GM12878 (cell line): ENCODE data around the gene REEP2. TPM values are rescaled to one million over a fixed set of nuclear protein-coding genes. Genes with fewer than 3 reads are reported as not detected.

ENCODE experiments used
- ATAC-seq: fragments of 200-7000 bp; cut with Tn5 transposase; 3 replicates; pipeline ENCODE4 v1.9.1; 2020; ENCODE audit warnings: mild to moderate bottlenecking, moderate library complexity
- BruUV-seq: library from RNA; stranded (reverse); fragments of 400-500 nt; replicated peaks from 2 replicates; lab custom pipeline; 2021; lab: Mats Ljungman, UMichigan
- CTCF ChIA-PET: fragments of 300-600 bp; sonication (Branson Sonifier 250); formaldehyde crosslinking; extraction: SDS; loops from one replicate; lab custom pipeline; 2021; ENCODE audit warnings: inconsistent platforms; lab: Yijun Ruan, JAX
- POLR2A ChIA-PET: fragments of 350-600 bp; formaldehyde crosslinking; extraction: SDS; loops from one replicate; lab custom pipeline; 2021; ENCODE audit warnings: inconsistent platforms; lab: Charles Lee
- RAD21 ChIA-PET: fragments of 300-600 bp; sonication (Branson Sonifier 250); formaldehyde crosslinking; loops from one replicate; lab custom pipeline; 2023; ENCODE audit warnings: antibody characterized with exemption; ENCODE audit not compliant: unreplicated experiment; lab: Charles Lee
- SMC1A ChIA-PET: fragments of 300-600 bp; sonication (Branson Sonifier 250); formaldehyde crosslinking; loops from one replicate; lab custom pipeline; 2023; ENCODE audit not compliant: unreplicated experiment, uncharacterized antibody; lab: Charles Lee
- DNase-seq: peaks from one replicate; pipeline ENCODE4 v3.0.0-alpha.2; 2011; ENCODE audit warnings: low read depth, low spot score
- FAIRE-seq: peaks from 3 replicates; lab custom pipeline; 2011; peaks lifted over from hg19 to GRCh38; lab: Jason Lieb, UNC
- H2AFZ ChIP-seq: 2 replicates; pipeline ENCODE4 v1.6.0; 2011; ENCODE audit warnings: low read depth, low read length, control low read depth; ENCODE audit not compliant: control insufficient read depth
- H3K27ac ChIP-seq: 2 replicates; pipeline ENCODE4 v1.5.1; 2011; ENCODE audit warnings: control low read depth; ENCODE audit not compliant: control insufficient read depth, insufficient read depth
- H3K27me3 ChIP-seq, 2 experiments: replicated peaks in 1 of 2; 2 replicates each; pipeline versions ENCODE4 v1.6.0 to v1.6.1; 2011; ENCODE audit warnings: low read length in 1 of 2; ENCODE audit not compliant: control insufficient read depth in 2 of 2, insufficient read depth in 2 of 2
- H3K36me3 ChIP-seq, 2 experiments: 2 replicates each; pipeline ENCODE4 v1.5.1; 2011; ENCODE audit warnings: low read length in 1 of 2; ENCODE audit not compliant: control insufficient read depth in 2 of 2, insufficient read depth in 2 of 2
- H3K4me1 ChIP-seq: 2 replicates; pipeline ENCODE4 v1.6.1; 2011; ENCODE audit warnings: mild to moderate bottlenecking, low read length, moderate library complexity, mixed read lengths; ENCODE audit not compliant: control insufficient read depth, insufficient read depth
- H3K4me2 ChIP-seq: 2 replicates; pipeline ENCODE4 v1.6.0; 2011; ENCODE audit warnings: control low read depth; ENCODE audit not compliant: control insufficient read depth, insufficient read depth
- H3K4me3 ChIP-seq: fragments of 200-600 bp; sonication (generic); 2 replicates; pipeline ENCODE4 v1.5.1; 2016
- H3K79me2 ChIP-seq: 2 replicates; pipeline ENCODE4 v1.6.0; 2011; ENCODE audit warnings: low read length; ENCODE audit not compliant: control insufficient read depth, insufficient read depth
- H3K9ac ChIP-seq: 2 replicates; pipeline ENCODE4 v1.8.0; 2011; ENCODE audit warnings: low read length, control low read depth, mixed read lengths; ENCODE audit not compliant: control insufficient read depth, insufficient read depth
- H3K9me3 ChIP-seq: replicated peaks from 3 replicates; pipeline ENCODE4 v1.5.1; 2011; ENCODE audit warnings: mild to moderate bottlenecking, low read length; ENCODE audit not compliant: control insufficient read depth, insufficient read depth
- H4K20me1 ChIP-seq: 2 replicates; pipeline ENCODE4 v1.6.0; 2011; ENCODE audit not compliant: control insufficient read depth, insufficient read depth
- CHD4 ChIP-seq: fragments of 200-600 bp; sonication (generic); IDR thresholded peaks from 2 replicates; pipeline ENCODE4 v1.6.1; 2016; ENCODE audit warnings: mild to moderate bottlenecking
- DPF2 ChIP-seq: fragments of 450-650 bp; IDR thresholded peaks from 2 replicates; pipeline ENCODE4 v1.6.1; 2017; ENCODE audit warnings: mild to moderate bottlenecking
- ETV6 ChIP-seq, 2 experiments: fragments of 450-650 bp in 1 of 2; IDR thresholded peaks in 1 of 2; conservative IDR thresholded peaks in 1 of 2; 2 replicates each; pipeline ENCODE4 v1.6.1; 2014; ENCODE audit warnings: antibody characterized with exemption in 1 of 2, borderline replicate concordance in 1 of 2, low read depth in 1 of 2, mild to moderate bottlenecking in 1 of 2, moderate library complexity in 1 of 2
- FOS ChIP-seq: IDR thresholded peaks from 3 replicates; pipeline ENCODE4 v1.6.1; 2011; ENCODE audit warnings: borderline replicate concordance; ENCODE audit not compliant: insufficient read length; ENCODE audit errors: extremely low read depth
- HCFC1 ChIP-seq: fragments of 150-350 bp; IDR thresholded peaks from 2 replicates; pipeline ENCODE4 v1.6.1; 2014; ENCODE audit warnings: low read length
- IKZF1 ChIP-seq: fragments of 450-650 bp; conservative IDR thresholded peaks from 2 replicates; pipeline ENCODE4 v1.6.1; 2017; ENCODE audit warnings: antibody characterized with exemption, mild to moderate bottlenecking
- SIN3A ChIP-seq: IDR thresholded peaks from 2 replicates; pipeline ENCODE4 v1.6.1; 2012; ENCODE audit warnings: low read depth, low read length, improper control_type of control experiment
- SMAD1 ChIP-seq: fragments of 450-650 bp; IDR thresholded peaks from 2 replicates; pipeline ENCODE4 v1.6.1; 2018; ENCODE audit warnings: mild to moderate bottlenecking, low read depth; ENCODE audit not compliant: partially characterized antibody
- WGBS: methylation state at CpG from one replicate; pipeline ENCODE4 v1.1.6; 2016; ENCODE audit warnings: low lambda C conversion rate; ENCODE audit not compliant: insufficient replicate concordance, insufficient coverage; ENCODE audit errors: missing lambda C conversion rate; 5-methylcytosine and 5-hydroxymethylcytosine counted together
- in situ Hi-C: fragments of 300-500 bp; cut with MboI; formaldehyde crosslinking; loops from 9 replicates; pipeline ENCODE4 v1.14.3; 2018; ENCODE audit warnings: mixed read lengths
- intact Hi-C: fragments of 100-400 bp; cut with micrococcal nuclease; formaldehyde crosslinking; loops from one replicate; pipeline ENCODE4 v1.14.2; 2022; ENCODE audit not compliant: unreplicated experiment
- polyA plus RNA-seq, 11 experiments: library from polyadenylated mRNA; depleted of rRNA in 4 of 11; unstranded in 6 of 11; stranded (reverse) in 5 of 11; fragments of >200 nt; fragmentation: Nextera tagmentation in 4 of 11; fragmentation: Illumina TruSeq in 1 of 11; extraction: Ambion mirVana in 4 of 11; extraction: Trizol in 1 of 11; gene quantifications; 1 replicate in 1 of 11; 2 replicates in 10 of 11; pipeline versions ENCODE4 v1.2.1 to v1.2.3, GENCODE V29; 2011 to 2016; ENCODE audit warnings: inconsistent platforms in 2 of 11, missing spikeins in 2 of 11, low read depth in 1 of 11
- total RNA-seq, 4 experiments: library from RNA; depleted of rRNA in 3 of 4; stranded (reverse); fragments of >200 nt in 3 of 4; fragmentation: Illumina TruSeq in 1 of 4; extraction: Trizol in 1 of 4; gene quantifications; 2 replicates each; pipeline versions ENCODE4 v1.2.1 to v1.2.3, GENCODE V29; 2013 to 2021
- TF ChIP-seq, protein P1 (sequence below): fragments of 450-650 bp; conservative IDR thresholded peaks from 2 replicates; pipeline ENCODE4 v1.6.1; 2017; ENCODE audit warnings: mild to moderate bottlenecking, moderate library complexity
- TF ChIP-seq, protein P2 (sequence below): fragments of 450-650 bp; formaldehyde crosslinking; IDR thresholded peaks from 2 replicates; pipeline ENCODE4 v1.4.0; 2020; ENCODE audit warnings: mild to moderate bottlenecking, moderate library complexity
- TF ChIP-seq, protein P3 (sequence below): IDR thresholded peaks from 2 replicates; pipeline ENCODE4 v1.6.1; 2012; ENCODE audit warnings: low read depth, low read length, improper control_type of control experiment
- TF ChIP-seq, protein P4 (sequence below): fragments of 450-650 bp; formaldehyde crosslinking; IDR thresholded peaks from 2 replicates; pipeline ENCODE4 v1.5.0; 2022; ENCODE audit warnings: mild to moderate bottlenecking, missing genetic modification characterization

The REEP2 gene
- total and polyA plus RNA-seq, 10 of the 15 experiments (the other 5 are each of a cell fraction or from before 2014, with no cell fraction given): 0.10 to 3.1 (median 2.0) TPM

DNA sequence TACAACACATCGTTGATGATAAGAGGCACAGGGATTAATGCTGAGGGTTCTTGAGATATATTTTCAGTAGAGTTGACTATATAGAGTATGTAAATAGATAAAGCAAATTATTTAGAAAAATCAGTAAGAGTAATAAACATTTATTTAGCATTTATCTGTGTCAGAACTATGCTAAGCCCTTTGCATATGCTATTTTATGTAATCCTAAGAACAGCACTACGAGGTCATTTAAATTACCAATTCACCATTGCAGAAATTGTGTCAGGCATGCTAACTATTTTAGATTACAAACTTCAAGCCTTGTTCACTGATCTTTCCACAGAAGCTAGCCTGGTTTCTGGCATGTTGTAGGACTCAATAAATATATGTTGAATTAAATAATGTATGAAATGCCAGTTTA, 20.4 kb upstream of the REEP2 start (continued):
- TF ChIP-seq, protein P1, sequence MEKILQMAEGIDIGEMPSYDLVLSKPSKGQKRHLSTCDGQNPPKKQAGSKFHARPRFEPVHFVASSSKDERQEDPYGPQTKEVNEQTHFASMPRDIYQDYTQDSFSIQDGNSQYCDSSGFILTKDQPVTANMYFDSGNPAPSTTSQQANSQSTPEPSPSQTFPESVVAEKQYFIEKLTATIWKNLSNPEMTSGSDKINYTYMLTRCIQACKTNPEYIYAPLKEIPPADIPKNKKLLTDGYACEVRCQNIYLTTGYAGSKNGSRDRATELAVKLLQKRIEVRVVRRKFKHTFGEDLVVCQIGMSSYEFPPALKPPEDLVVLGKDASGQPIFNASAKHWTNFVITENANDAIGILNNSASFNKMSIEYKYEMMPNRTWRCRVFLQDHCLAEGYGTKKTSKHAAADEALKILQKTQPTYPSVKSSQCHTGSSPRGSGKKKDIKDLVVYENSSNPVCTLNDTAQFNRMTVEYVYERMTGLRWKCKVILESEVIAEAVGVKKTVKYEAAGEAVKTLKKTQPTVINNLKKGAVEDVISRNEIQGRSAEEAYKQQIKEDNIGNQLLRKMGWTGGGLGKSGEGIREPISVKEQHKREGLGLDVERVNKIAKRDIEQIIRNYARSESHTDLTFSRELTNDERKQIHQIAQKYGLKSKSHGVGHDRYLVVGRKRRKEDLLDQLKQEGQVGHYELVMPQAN: no peak
- no peak for TF ChIP-seq DPF2
- no peak for TF ChIP-seq IKZF1
- TF ChIP-seq SIN3A: no peak

DNA sequence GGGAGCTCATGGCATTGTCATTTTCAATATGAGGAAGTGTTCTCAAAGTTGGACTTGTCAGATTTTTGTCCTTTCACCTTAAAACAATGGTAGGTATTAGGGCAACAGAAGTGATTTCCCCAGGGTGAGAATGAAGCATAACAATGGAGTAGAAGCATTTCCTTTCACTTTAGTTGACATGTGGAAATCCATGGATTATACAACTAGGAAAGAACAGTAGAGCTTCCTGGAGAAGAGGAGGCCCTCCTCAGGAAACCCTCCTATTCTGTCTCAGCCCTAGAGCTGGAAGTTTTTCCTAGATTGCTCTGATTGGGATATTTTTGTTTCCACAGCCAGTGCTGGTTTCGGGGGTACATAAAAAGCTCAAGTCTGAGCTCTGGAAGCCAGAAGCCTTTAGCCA, 13.8 kb upstream of the REEP2 start:
- H3K27ac ChIP-seq: no peak overlapping the region
- peaks cover 3 to 50% of the 10 kb centered on the region in 2 experiments for H3K36me3 ChIP-seq
- CTCF ChIA-PET: interaction anchor here (0.6 to 1.5 kb wide), 3 partner anchors 10 to 79 kb away, joined by 3 to 6 read pairs (median 3); no protein-coding TSS in a partner anchor
- RAD21 ChIA-PET: interaction anchor here (1.3 kb wide), 1 partner anchor 79 kb away, joined by 4 read pairs; no protein-coding TSS in a partner anchor
- no peaks in the 10 kb centered on the region for H3K9me3 ChIP-seq
- H3K27me3 ChIP-seq: no peaks in the 10 kb centered on the region
- ATAC-seq: no peak
- BruUV-seq: no TSS peak
- DNase-seq: no peak
- SMC1A ChIA-PET: interaction anchor here (1.1 kb wide), 1 partner anchor 10 kb away, joined by 3 read pairs; no protein-coding TSS in a partner anchor
- H3K4me3 ChIP-seq: no peak overlapping the region
- no peaks in the 10 kb centered on the region for H4K20me1 ChIP-seq
- no peak overlapping the region for H3K4me2 ChIP-seq
- POLR2A ChIA-PET: no interaction called here
- FAIRE-seq: no peak
- intact Hi-C loops: no loop called here
- H3K4me1 ChIP-seq: no peaks in the 10 kb centered on the region
- no peak overlapping the region for H3K9ac ChIP-seq
- no peaks in the 10 kb centered on the region for H3K79me2 ChIP-seq
- H2AFZ ChIP-seq: no peak overlapping the region
- 100% methylated on average over 1 of the region's 1 CpG for WGBS
- in situ Hi-C loops: no loop called here
- TF ChIP-seq FOS (no peak), ETV6 (conservative IDR thresholded peaks at IDR 0.05 in 1 of 2, IDR thresholded peaks at IDR 0.05 in 1 of 2; ENCODE audit: borderline replicate concordance in 1 of 2, low read depth in 1 of 2) (no peak), SMAD1 (no peak), HCFC1 (no peak), CHD4 (no peak)
- TF ChIP-seq, protein P2, sequence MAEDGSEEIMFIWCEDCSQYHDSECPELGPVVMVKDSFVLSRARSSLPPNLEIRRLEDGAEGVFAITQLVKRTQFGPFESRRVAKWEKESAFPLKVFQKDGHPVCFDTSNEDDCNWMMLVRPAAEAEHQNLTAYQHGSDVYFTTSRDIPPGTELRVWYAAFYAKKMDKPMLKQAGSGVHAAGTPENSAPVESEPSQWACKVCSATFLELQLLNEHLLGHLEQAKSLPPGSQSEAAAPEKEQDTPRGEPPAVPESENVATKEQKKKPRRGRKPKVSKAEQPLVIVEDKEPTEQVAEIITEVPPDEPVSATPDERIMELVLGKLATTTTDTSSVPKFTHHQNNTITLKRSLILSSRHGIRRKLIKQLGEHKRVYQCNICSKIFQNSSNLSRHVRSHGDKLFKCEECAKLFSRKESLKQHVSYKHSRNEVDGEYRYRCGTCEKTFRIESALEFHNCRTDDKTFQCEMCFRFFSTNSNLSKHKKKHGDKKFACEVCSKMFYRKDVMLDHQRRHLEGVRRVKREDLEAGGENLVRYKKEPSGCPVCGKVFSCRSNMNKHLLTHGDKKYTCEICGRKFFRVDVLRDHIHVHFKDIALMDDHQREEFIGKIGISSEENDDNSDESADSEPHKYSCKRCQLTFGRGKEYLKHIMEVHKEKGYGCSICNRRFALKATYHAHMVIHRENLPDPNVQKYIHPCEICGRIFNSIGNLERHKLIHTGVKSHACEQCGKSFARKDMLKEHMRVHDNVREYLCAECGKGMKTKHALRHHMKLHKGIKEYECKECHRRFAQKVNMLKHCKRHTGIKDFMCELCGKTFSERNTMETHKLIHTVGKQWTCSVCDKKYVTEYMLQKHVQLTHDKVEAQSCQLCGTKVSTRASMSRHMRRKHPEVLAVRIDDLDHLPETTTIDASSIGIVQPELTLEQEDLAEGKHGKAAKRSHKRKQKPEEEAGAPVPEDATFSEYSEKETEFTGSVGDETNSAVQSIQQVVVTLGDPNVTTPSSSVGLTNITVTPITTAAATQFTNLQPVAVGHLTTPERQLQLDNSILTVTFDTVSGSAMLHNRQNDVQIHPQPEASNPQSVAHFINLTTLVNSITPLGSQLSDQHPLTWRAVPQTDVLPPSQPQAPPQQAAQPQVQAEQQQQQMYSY: no peak
- TF ChIP-seq, protein P3, sequence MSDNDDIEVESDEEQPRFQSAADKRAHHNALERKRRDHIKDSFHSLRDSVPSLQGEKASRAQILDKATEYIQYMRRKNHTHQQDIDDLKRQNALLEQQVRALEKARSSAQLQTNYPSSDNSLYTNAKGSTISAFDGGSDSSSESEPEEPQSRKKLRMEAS: no peak
- TF ChIP-seq, protein P4, sequence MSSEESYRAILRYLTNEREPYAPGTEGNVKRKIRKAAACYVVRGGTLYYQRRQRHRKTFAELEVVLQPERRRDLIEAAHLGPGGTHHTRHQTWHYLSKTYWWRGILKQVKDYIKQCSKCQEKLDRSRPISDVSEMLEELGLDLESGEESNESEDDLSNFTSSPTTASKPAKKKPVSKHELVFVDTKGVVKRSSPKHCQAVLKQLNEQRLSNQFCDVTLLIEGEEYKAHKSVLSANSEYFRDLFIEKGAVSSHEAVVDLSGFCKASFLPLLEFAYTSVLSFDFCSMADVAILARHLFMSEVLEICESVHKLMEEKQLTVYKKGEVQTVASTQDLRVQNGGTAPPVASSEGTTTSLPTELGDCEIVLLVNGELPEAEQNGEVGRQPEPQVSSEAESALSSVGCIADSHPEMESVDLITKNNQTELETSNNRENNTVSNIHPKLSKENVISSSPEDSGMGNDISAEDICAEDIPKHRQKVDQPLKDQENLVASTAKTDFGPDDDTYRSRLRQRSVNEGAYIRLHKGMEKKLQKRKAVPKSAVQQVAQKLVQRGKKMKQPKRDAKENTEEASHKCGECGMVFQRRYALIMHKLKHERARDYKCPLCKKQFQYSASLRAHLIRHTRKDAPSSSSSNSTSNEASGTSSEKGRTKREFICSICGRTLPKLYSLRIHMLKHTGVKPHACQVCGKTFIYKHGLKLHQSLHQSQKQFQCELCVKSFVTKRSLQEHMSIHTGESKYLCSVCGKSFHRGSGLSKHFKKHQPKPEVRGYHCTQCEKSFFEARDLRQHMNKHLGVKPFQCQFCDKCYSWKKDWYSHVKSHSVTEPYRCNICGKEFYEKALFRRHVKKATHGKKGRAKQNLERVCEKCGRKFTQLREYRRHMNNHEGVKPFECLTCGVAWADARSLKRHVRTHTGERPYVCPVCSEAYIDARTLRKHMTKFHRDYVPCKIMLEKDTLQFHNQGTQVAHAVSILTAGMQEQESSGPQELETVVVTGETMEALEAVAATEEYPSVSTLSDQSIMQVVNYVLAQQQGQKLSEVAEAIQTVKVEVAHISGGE (CRISPR knock-in tag): no peak
